SIG-M5 treated with dmso at 0.1 percent for 504 hours (cell line): ENCODE results near the gene ATP5PF.
A peak's percentile ranks its signal among the peaks of the same experiment; 100 is the strongest.
"Not testable (repeated sequence)": the region's sequence is repeated elsewhere in the genome, so short reads cannot be mapped to it uniquely, and the experiment has no call there.

Experiments used
- DNase-seq: peaks from one replicate; lab custom pipeline; 2025; ENCODE audit not compliant: unreplicated experiment; lab: John Stamatoyannopoulos, UW

Gene ATP5PF

GRCh38 chr21:25732091-25732760, 2.5 kb downstream of the ATP5PF start:
- DNase-seq: no peak

GRCh38 chr21:25722631-25723030, 12.1 kb downstream of the ATP5PF start:
- peak; percentile 54 for DNase-seq

GRCh38 chr21:25721987-25722386, 12.7 kb downstream of the ATP5PF start:
- no peak for DNase-seq

GRCh38 chr21:25717491-25718147, 17.1 kb downstream of the ATP5PF start:
- DNase-seq: no peak

- not testable (repeated sequence) for DNase-seq
These were observed 20.6 kb downstream of the ATP5PF start for GRCh38 chr21:25714066-25714465.

GRCh38 chr21:25710550-25710949, 24.2 kb downstream of the ATP5PF start:
- DNase-seq: no peak

GRCh38 chr21:25709684-25710265, 24.9 kb downstream of the ATP5PF start:
- no peak for DNase-seq

GRCh38 chr21:25708467-25709065, 26.1 kb downstream of the ATP5PF start:
- peak; percentile 34 for DNase-seq

- DNase-seq: no peak
These were observed 33.2 kb downstream of the ATP5PF start for GRCh38 chr21:25701529-25701928.

- DNase-seq: peak; percentile 46
These were observed 34.0 kb downstream of the ATP5PF start for GRCh38 chr21:25700741-25701140.

GRCh38 chr21:25695461-25695860, 39.2 kb downstream of the ATP5PF start:
- not testable (repeated sequence) for DNase-seq

- DNase-seq: no peak
These were observed 42.7 kb downstream of the ATP5PF start for GRCh38 chr21:25691976-25692375.

GRCh38 chr21:25689226-25689625, 45.5 kb downstream of the ATP5PF start:
- DNase-seq: no peak

GRCh38 chr21:25688275-25689155, 46.2 kb downstream of the ATP5PF start:
- no peak for DNase-seq

GRCh38 chr21:25687787-25688186, 46.9 kb downstream of the ATP5PF start:
- DNase-seq: no peak

- no peak for DNase-seq
These were observed 52.3 kb downstream of the ATP5PF start for GRCh38 chr21:25682382-25682781.

- DNase-seq: no peak
These were observed 58.3 kb downstream of the ATP5PF start for GRCh38 chr21:25676451-25676850.
